Natural killer cell (primary cell): ENCODE measurements around the gene FIBCD1. TPM values are rescaled to one million over a fixed set of nuclear protein-coding genes. Genes with fewer than 3 reads are reported as not detected.
A peak's percentile ranks its signal among the peaks of the same experiment; 100 is the strongest.

Experiments used
- ATAC-seq, 3 donors: fragments of 150-1000 bp in 2 of 3; fragments of 200-7000 bp in 1 of 3; cut with Tn5 transposase; 1 replicate in 1 of 3; 2 replicates in 2 of 3; pipeline ENCODE4 v1.10.0; 2021; ENCODE audit warnings: mild to moderate bottlenecking in 2 of 3, moderate library complexity in 2 of 3
- DNase-seq, 2 donors: peaks; one replicate each; pipeline versions ENCODE4 v3.0.0 to v3.0.0-alpha.2; 2013 to 2021; ENCODE audit warnings: mixed read lengths in 1 of 2
- H3K27ac ChIP-seq: one replicate; pipeline ENCODE4 v1.5.1; 2013; ENCODE audit warnings: mild to moderate bottlenecking, low read length
- H3K27me3 ChIP-seq: one replicate; pipeline ENCODE4 v1.6.1; 2013; ENCODE audit warnings: low read length; ENCODE audit not compliant: control insufficient read depth, insufficient read depth
- H3K36me3 ChIP-seq: one replicate; pipeline ENCODE4 v1.6.1; 2013; ENCODE audit warnings: low read length; ENCODE audit not compliant: control insufficient read depth, insufficient read depth
- H3K4me1 ChIP-seq: one replicate; pipeline ENCODE4 v1.6.1; 2013; ENCODE audit warnings: low read length; ENCODE audit not compliant: control insufficient read depth, insufficient read depth
- H3K4me3 ChIP-seq: one replicate; pipeline ENCODE4 v1.5.1; 2013; ENCODE audit warnings: low read length
- H3K9me3 ChIP-seq: one replicate; pipeline ENCODE4 v1.6.1; 2013; ENCODE audit warnings: low read length; ENCODE audit not compliant: control insufficient read depth, insufficient read depth
- H3K27ac Mint-ChIP-seq, 2 donors: one replicate each; pipeline ENCODE4 v1.8.0; 2022; ENCODE audit warnings: mild to moderate bottlenecking in 2 of 2, mixed read lengths in 2 of 2, moderate library complexity in 1 of 2
- H3K27me3 Mint-ChIP-seq, 2 donors: one replicate each; pipeline ENCODE4 v1.8.0; 2022; ENCODE audit warnings: low read depth in 2 of 2, mixed read lengths in 2 of 2
- H3K36me3 Mint-ChIP-seq: one replicate; pipeline ENCODE4 v1.8.0; 2022; ENCODE audit warnings: mixed read lengths
- H3K4me1 Mint-ChIP-seq, 2 donors: one replicate each; pipeline ENCODE4 v1.8.0; 2022; ENCODE audit warnings: mixed read lengths in 2 of 2
- H3K4me3 Mint-ChIP-seq: one replicate; pipeline ENCODE4 v1.8.0; 2022; ENCODE audit warnings: mild to moderate bottlenecking, moderate library complexity, mixed read lengths
- H3K9me3 Mint-ChIP-seq, 2 donors: one replicate each; pipeline ENCODE4 v1.8.0; 2022; ENCODE audit warnings: mixed read lengths in 2 of 2
- CTCF ChIP-seq: fragments of 200-600 bp; IDR thresholded peaks from one replicate; pipeline ENCODE4 v1.8.0; 2022; ENCODE audit warnings: antibody characterized with exemption
- WGBS: methylation state at CpG from one replicate; pipeline ENCODE4 v1.1.7; 2013; ENCODE audit warnings: missing lambda C conversion rate; ENCODE audit not compliant: insufficient coverage; 5-methylcytosine and 5-hydroxymethylcytosine counted together
- intact Hi-C: fragments of 100-400 bp; cut with micrococcal nuclease; formaldehyde crosslinking; loops from one replicate; pipeline ENCODE4 v1.14.2; 2022
- total RNA-seq, 4 donors: library from RNA; stranded (reverse); fragments of 120-200 nt in 1 of 4; gene quantifications; one replicate each; pipeline versions ENCODE4 v1.2.3 to v1.2.4, GENCODE V29; 2013 to 2022

FIBCD1 gene
- total RNA-seq, 3 donors from 2014 or later (not counting 1 experiment from before 2014, with no cell fraction given): not detected

GRCh38 chr9:130914417-130915095, 24.5 kb downstream of the FIBCD1 start:
- Histone ChIP-seq H3K9me3 (no peaks in the 10 kb centered on the region), H3K4me1 (no peaks in the 10 kb centered on the region), H3K27ac (no peak overlapping the region), H3K27me3 (no peaks in the 10 kb centered on the region), H3K36me3 (no peaks in the 10 kb centered on the region), H3K4me3 (no peak overlapping the region)
- DNase-seq (no peak), ATAC-seq (peak in 1 of 3 donors; percentile 24)
- no peak overlapping the region for H3K4me3 Mint-ChIP-seq
- no peaks in the 10 kb centered on the region for H3K4me1 Mint-ChIP-seq
- WGBS: 70% methylated on average over 24 of the region's 24 CpGs
- no peak for TF ChIP-seq CTCF
- intact Hi-C loops: no loop called here
- H3K9me3 Mint-ChIP-seq: no peaks in the 10 kb centered on the region
- no peak overlapping the region for H3K27ac Mint-ChIP-seq
- H3K27me3 Mint-ChIP-seq: no peaks in the 10 kb centered on the region
- no peaks in the 10 kb centered on the region for H3K36me3 Mint-ChIP-seq

GRCh38 chr9:130913599-130914416, 25.2 kb downstream of the FIBCD1 start:
- 72% methylated on average over 23 of the region's 23 CpGs for WGBS
- H3K9me3 ChIP-seq: no peaks in the 10 kb centered on the region
- no peaks in the 10 kb centered on the region for H3K4me1 Mint-ChIP-seq
- no peak overlapping the region for H3K27ac ChIP-seq
- no peak for TF ChIP-seq CTCF
- H3K4me3 Mint-ChIP-seq: no peak overlapping the region
- H3K36me3 Mint-ChIP-seq: no peaks in the 10 kb centered on the region
- ATAC-seq: no peak
- DNase-seq: no peak
- no peaks in the 10 kb centered on the region for H3K36me3 ChIP-seq
- H3K27me3 ChIP-seq: no peaks in the 10 kb centered on the region
- no peak overlapping the region for H3K4me3 ChIP-seq
- no peaks in the 10 kb centered on the region for H3K9me3 Mint-ChIP-seq
- H3K27me3 Mint-ChIP-seq: no peaks in the 10 kb centered on the region
- no peaks in the 10 kb centered on the region for H3K4me1 ChIP-seq
- intact Hi-C loops: no loop called here
- H3K27ac Mint-ChIP-seq: no peak overlapping the region

- no peak overlapping the region for H3K4me3 ChIP-seq
- H3K4me3 Mint-ChIP-seq: no peak overlapping the region
- H3K27ac ChIP-seq: no peak overlapping the region
- H3K36me3 ChIP-seq: no peaks in the 10 kb centered on the region
- no peaks in the 10 kb centered on the region for H3K4me1 ChIP-seq
- no peak for TF ChIP-seq CTCF
- H3K27ac Mint-ChIP-seq: no peak overlapping the region
- DNase-seq (no peak), ATAC-seq (no peak)
- intact Hi-C loops: no loop called here
- no peaks in the 10 kb centered on the region for H3K27me3 ChIP-seq
- no peaks in the 10 kb centered on the region for H3K27me3 Mint-ChIP-seq
- H3K36me3 Mint-ChIP-seq: no peaks in the 10 kb centered on the region
- H3K4me1 Mint-ChIP-seq: no peaks in the 10 kb centered on the region
- 89% methylated on average over 38 of the region's 38 CpGs for WGBS
- H3K9me3 Mint-ChIP-seq: no peaks in the 10 kb centered on the region
- no peaks in the 10 kb centered on the region for H3K9me3 ChIP-seq
Observed at GRCh38 chr9:130912932-130913598, 26.0 kb downstream of the FIBCD1 start.
